Stomach (tissue), 9 donors: Measurements from ENCODE around the gene CPNE9. TPM values are rescaled to one million over a fixed set of nuclear protein-coding genes. Genes with fewer than 3 reads are reported as not detected.

Experiments
- DNase-seq, 2 donors: peaks; one replicate each; pipeline versions ENCODE4 v3.0.0 to v3.0.0-alpha.2; 2013 to 2019
- H3K27ac ChIP-seq, 5 donors: fragments of 200-600 bp in 4 of 5; sonication (generic) in 4 of 5; one replicate each; pipeline ENCODE4 v1.5.1; 2013 to 2019; ENCODE audit warnings: mild to moderate bottlenecking in 1 of 5, moderate library complexity in 1 of 5
- H3K27me3 ChIP-seq, 3 donors: fragments of 200-600 bp; sonication (generic); one replicate each; pipeline ENCODE4 v1.5.1; 2017 to 2019; ENCODE audit warnings: mixed run types in 1 of 3
- H3K36me3 ChIP-seq, 4 donors: fragments of 200-600 bp; sonication (generic); 1 replicate in 3 of 4; 2 replicates in 1 of 4; pipeline ENCODE4 v1.5.1; 2016 to 2019
- H3K4me1 ChIP-seq, 4 donors: fragments of 200-600 bp; sonication (generic); one replicate each; pipeline ENCODE4 v1.5.1; 2016 to 2019
- H3K4me3 ChIP-seq, 4 donors: fragments of 200-600 bp; sonication (generic) in 3 of 4; one replicate each; pipeline ENCODE4 v1.5.1; 2016 to 2019; ENCODE audit warnings: mild to moderate bottlenecking in 1 of 4
- H3K9me3 ChIP-seq, 4 donors: fragments of 200-600 bp; sonication (generic); one replicate each; pipeline ENCODE4 v1.5.1; 2016 to 2019
- CTCF ChIP-seq, 7 experiments: fragments of 450-650 bp in 4 of 7; fragments of 200-600 bp in 3 of 7; sonication (generic) in 3 of 7; IDR thresholded peaks; one replicate each; pipeline ENCODE4 v1.5.1; 2016 to 2019; ENCODE audit warnings: antibody characterized with exemption in 7 of 7, control low read depth in 2 of 7, mild to moderate bottlenecking in 1 of 7
- EP300 ChIP-seq: sonication (generic); formaldehyde crosslinking; IDR thresholded peaks from one replicate; pipeline ENCODE4 v1.6.1; 2017; ENCODE audit warnings: antibody characterized with exemption
- POLR2A ChIP-seq, 4 donors: fragments of 450-650 bp; IDR thresholded peaks; one replicate each; pipeline ENCODE4 v1.6.1; 2016; ENCODE audit warnings: antibody characterized with exemption in 4 of 4, control low read depth in 2 of 4, mild to moderate bottlenecking in 1 of 4, moderate library complexity in 1 of 4
- POLR2AphosphoS5 ChIP-seq, 3 donors: sonication (generic); formaldehyde crosslinking; IDR thresholded peaks; one replicate each; pipeline ENCODE4 v1.6.1; 2016; ENCODE audit warnings: antibody characterized with exemption in 3 of 3
- WGBS, 5 donors: extraction: QIAGEN DNeasy Blood & Tissue Kit in 3 of 5; methylation state at CpG; one replicate each; pipeline versions ENCODE4 v1.1.5 to v1.1.7; 2013 to 2018; 5-methylcytosine and 5-hydroxymethylcytosine counted together
- intact Hi-C: fragments of 100-400 bp; cut with DNase I; formaldehyde crosslinking; loops from one replicate; pipeline ENCODE4 v1.15.1; 2023; ENCODE audit warnings: low total_unique reads
- polyA plus RNA-seq, 3 donors: library from polyadenylated mRNA; stranded (reverse); fragments of 200-250 nt; gene quantifications; one replicate each; pipeline ENCODE4 v1.2.3, GENCODE V29; 2013
- total RNA-seq, 5 donors: library from RNA; depleted of rRNA; stranded (reverse); fragments of >200 nt; gene quantifications; one replicate each; pipeline versions ENCODE4 v1.1.0 to v1.2.3, GENCODE V29; 2014 to 2016
- donor health status: healthy with polysubstance abuse.
- donor health status: Bipolar disorder and iron deficiency.
- donor health status: healthy.

Gene CPNE9
- total and polyA plus RNA-seq, 8 donors = 0.10 to 0.19 TPM; not detected in 6

DNA sequence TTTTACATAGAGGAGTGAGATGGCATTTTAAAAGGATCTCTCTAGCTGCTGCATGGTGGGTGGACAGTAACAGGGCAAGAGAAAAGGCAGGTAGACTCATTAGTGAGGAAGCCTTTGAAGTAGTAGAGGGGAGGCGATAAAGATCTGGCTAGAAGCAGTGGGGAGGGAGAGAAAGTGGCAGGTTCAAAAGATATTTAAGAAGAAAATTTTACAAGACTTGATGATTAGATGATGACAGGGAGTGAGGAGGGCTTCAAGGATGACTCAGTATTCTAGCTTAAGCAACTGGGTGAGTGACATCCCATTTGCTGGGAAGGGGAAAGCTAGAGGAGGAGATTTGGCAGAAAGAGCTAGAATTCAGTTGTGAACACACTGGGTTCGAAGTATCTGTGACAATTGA lies 24.1 kb downstream of the CPNE9 start:
- intact Hi-C loops = no loop called here
- Histone ChIP-seq H3K36me3 (no peaks in the 10 kb centered on the region), H3K27ac (no peak overlapping the region), H3K4me1 (peaks cover 10 to 17% (median 14%) of the 10 kb centered on the region in 4 donors), H3K9me3 (no peaks in the 10 kb centered on the region), H3K4me3 (no peak overlapping the region), H3K27me3 (no peaks in the 10 kb centered on the region)
- no peak for TF ChIP-seq EP300
- TF ChIP-seq CTCF (IDR thresholded peaks at IDR 0.05) = no peak
- TF ChIP-seq POLR2A (IDR thresholded peaks at IDR 0.05) = no peak
- TF ChIP-seq POLR2AphosphoS5 (IDR thresholded peaks at IDR 0.05) = no peak
- no peak for DNase-seq
- 89 to 93% (median 92%) methylated on average over 2 of the region's 2 CpGs for WGBS, 5 donors

DNA sequence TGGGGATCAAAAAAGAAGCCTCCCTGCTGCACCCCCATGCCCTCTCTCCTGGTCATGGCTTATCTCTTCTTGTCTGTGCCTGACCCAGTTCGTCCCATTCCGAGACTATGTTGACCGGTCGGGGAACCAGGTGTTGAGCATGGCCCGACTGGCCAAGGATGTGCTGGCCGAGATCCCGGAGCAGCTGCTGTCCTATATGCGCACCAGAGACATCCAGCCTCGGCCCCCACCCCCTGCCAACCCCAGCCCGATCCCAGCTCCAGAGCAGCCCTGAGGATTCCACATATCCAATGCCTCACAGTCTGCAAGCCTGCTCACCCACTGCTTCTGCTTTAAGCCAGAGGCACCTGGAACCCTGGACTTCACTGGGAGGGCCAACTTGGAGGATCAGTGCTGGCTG lies 25.8 kb downstream of the CPNE9 start:
- TF ChIP-seq POLR2AphosphoS5 (IDR thresholded peaks at IDR 0.05) = no peak
- no peak for TF ChIP-seq CTCF (IDR thresholded peaks at IDR 0.05)
- TF ChIP-seq EP300 = no peak
- no peak for TF ChIP-seq POLR2A (IDR thresholded peaks at IDR 0.05)
- peaks cover 20 to 34% (median 28%) of the 10 kb centered on the region in 4 donors for H3K4me1 ChIP-seq
- H3K9me3 ChIP-seq = no peaks in the 10 kb centered on the region
- H3K4me3 ChIP-seq = no peak overlapping the region
- no peaks in the 10 kb centered on the region for H3K27me3 ChIP-seq
- no peak overlapping the region for H3K27ac ChIP-seq
- H3K36me3 ChIP-seq = peaks cover 4 to 9% (median 5%) of the 10 kb centered on the region in 4 donors
- intact Hi-C loops = no loop called here
- 83 to 89% (median 87%) methylated on average over 9 to 10 of the region's 10 CpGs for WGBS, 5 donors
- DNase-seq = no peak

- intact Hi-C loops = no loop called here
- Histone ChIP-seq H3K27ac (peak overlapping the region; percentile 88 to 98 (median 97)), H3K4me1 (peaks cover 20 to 47% (median 34%) of the 10 kb centered on the region in 4 donors), H3K4me3 (peak overlapping the region; percentile 98 to 100 (median 100)), H3K9me3 (no peaks in the 10 kb centered on the region), H3K27me3 (no peaks in the 10 kb centered on the region), H3K36me3 (peaks cover 11 to 22% (median 18%) of the 10 kb centered on the region in 4 donors)
- TF ChIP-seq CTCF (IDR thresholded peaks at IDR 0.05) (peak in 2 of 7 experiments; percentile 11 to 19), POLR2AphosphoS5 (IDR thresholded peaks at IDR 0.05) (no peak)
- no peak for DNase-seq
- 0 to 2% (median 1%) methylated on average over 16 to 17 of the region's 17 CpGs for WGBS, 5 donors
Measured at GRCh38 chr3:9730657-9731205, 27.1 kb downstream of the CPNE9 start.

- intact Hi-C loops = no loop called here
Measured at GRCh38 chr3:9731206-9732079, 27.8 kb downstream of the CPNE9 start, which contains the start of gene BRPF1. Gene BRPF1, plus strand, starts transcription at chr3:9731735. Its CDS starts 2,406 bp downstream, at chr3:9734141.

More at GRCh38 chr3:9731206-9732079, 27.8 kb downstream of the CPNE9 start, which contains the start of gene BRPF1:
- WGBS, 5 donors = 0 to 2% (median 1%) methylated on average over 29 to 88 of the region's 88 CpGs
- Histone ChIP-seq H3K27ac (peak within 1 kb of the TSS; percentile 96 to 98 (median 97)), H3K4me3 (peak within 1 kb of the TSS; percentile 98 to 100 (median 100)), H3K9me3 (no peaks in the 10 kb centered on the region), H3K27me3 (no peaks in the 10 kb centered on the region), H3K4me1 (peaks cover 22 to 52% (median 37%) of the 10 kb centered on the region in 4 donors), H3K36me3 (peaks cover 15 to 29% (median 25%) of the 10 kb centered on the region in 4 donors)
- DNase-seq = peak; percentile 100
- TF ChIP-seq POLR2A (IDR thresholded peaks at IDR 0.05) (no peak), CTCF (IDR thresholded peaks at IDR 0.05) (no peak), POLR2AphosphoS5 (IDR thresholded peaks at IDR 0.05) (peak; percentile 54 to 87 (median 64))
